HG03103 (cell line): ENCODE results near the gene HEPN1.

Experiments used
- ATAC-seq: cut with Tn5 transposase; IDR thresholded peaks from one replicate; pipeline ENCODE4 v1.9.1; 2021; ENCODE audit warnings: low read depth; ENCODE audit not compliant: unreplicated experiment

HEPN1 gene

DNA sequence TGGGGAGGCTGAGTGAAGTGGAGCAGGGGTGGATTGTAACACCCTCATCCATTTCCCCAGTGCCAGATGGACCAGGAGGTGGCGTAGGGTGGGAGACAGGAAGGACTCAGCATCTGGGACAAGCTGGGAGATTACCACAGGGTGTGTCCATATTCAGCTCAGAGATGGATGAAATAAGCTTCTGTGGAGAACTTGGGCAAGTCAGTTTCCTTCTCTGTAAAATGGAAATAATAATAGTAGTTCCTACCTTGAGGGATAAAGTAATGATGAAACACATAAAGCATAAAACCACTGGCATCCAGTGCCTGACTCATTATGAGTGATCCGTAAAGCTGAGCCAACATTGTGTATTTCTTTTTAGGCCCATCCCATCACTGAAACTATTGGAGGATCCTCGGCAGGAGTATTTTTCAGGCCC, 20.8 kb upstream of the HEPN1 start:
- no peak for ATAC-seq

GRCh38 chr11:124898711-124899110, 20.3 kb upstream of the HEPN1 start:
- ATAC-seq, result no peak

- no peak for ATAC-seq
Observed at GRCh38 chr11:124899383-124900145, 19.5 kb upstream of the HEPN1 start.

DNA sequence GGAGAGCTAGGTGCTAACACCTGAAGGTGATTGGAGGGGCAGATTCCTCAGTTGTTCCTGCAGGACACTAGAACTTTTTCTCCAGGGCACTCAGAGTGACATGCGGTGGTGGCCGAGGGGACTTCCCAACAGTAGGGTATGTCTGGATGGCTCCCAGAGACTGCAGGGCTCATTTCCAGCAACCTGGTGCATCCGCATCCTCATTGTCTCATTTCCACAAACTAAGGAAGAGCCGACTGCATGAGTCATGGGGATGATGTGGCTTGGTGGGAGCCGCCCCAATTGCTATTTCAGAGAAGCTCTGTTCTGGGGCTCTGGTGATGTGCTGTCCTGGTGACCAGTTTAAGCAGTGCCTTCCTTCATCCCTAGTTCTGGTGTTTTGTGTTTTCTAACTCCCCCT, 18.6 kb upstream of the HEPN1 start:
- no peak for ATAC-seq

DNA sequence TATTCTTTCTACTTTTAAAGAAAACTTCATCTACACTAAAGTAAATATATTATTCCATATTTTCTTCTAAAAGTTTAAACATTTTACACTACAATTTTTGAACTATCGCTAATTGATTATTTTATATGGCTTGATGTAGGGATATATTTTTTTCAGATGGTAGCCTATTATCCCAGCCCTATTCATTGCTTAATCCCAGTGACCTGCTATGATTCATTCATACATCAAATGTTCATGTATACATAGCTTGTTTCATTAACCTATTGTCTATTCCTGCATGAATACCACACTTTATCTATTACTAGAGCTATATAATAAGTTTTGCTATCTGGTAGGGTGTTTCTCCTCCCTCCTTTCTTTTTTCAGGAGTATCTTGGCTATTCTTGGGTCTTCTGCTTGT, 16.4 kb upstream of the HEPN1 start:
- ATAC-seq, result no peak

DNA sequence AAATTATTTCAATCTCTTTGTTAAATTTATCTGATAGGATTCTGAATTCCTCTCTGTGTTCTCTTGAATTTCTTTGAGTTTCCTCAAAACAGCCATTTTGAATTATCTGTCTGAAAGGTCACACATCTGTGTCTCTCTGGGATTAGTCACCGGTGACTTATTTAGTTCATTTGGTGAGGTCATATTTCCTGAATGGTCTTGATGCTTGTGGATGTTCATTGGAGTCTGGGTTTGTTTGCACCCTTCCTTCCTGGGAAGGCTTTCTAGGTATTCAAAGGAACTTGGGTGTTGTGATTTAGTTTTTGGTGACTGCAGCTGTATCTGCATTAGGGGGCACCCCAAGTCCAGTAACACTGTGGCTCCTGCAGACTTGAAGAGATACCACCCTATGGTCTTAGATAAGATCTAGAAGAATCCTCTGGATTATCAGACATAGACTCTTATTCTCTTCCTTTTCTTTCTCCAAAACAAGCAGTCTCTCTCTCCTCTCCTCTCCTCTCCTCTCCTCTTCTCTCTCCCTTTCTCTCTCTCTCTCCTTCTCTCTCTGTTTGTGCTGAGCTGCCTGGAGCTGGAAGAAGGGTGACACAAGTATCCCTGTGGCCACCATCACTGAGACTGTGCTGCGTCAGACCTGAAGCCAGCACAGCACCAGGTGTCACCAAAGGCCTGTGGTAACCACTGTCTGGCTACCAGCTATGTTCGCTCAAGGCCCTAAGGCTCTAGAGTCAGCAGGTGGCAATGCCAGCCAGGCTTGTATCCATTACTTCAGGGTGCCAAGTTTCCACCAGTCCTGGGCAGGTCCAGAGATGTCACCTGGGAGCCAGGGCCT, 3.3 kb upstream of the HEPN1 start:
- no peak for ATAC-seq

GRCh38 chr11:124916370-124916710, 2.7 kb upstream of the HEPN1 start:
- ATAC-seq, result no peak

DNA sequence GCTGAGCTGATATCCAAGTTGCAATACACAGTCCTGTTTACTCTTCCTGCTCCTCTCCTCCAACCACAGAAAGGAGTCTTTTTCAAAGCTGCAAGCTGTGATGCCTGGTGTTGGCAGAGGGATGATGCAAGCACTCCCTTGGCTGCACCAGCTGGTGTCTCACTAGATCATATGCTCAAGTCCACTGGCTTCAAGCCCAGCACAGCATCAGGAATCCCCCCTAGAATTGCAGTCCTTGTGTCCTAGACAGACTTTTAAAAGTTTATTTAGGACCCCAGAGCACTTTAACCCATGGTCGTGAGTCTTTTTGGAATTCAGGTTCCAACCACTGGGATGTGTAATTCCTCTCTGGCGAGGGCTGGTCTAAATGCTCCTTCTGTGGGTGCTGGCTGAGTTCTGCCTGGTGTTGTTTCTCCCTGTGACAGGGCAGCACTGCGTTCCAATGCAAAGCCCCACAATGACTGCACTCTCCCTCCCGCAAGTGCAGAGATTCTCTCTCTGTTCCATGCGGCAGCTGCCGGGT, 1.9 kb upstream of the HEPN1 start:
- ATAC-seq, result no peak

DNA sequence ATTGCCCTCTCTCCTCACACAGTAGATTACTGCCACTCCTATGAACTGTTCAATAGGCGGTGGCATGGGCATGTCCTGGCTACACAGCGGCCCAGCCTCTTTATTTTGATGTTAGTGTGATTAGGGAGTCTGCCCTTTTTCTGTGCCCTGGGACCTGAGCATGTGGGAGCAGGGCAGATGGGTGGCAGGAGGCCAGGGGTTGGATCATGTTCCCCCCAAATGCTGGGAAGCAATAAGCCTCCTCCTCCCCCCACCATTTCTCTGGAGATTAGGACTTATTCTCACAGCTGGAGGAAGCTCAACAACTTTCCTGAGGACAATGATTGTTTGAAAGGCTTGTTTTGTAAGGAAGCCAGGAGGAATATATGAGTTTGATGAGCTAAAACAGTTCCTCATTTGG, 848 bp downstream of the HEPN1 start:
- ATAC-seq, result no peak

GRCh38 chr11:124920356-124920755, 1.3 kb downstream of the HEPN1 start:
- ATAC-seq, result no peak

DNA sequence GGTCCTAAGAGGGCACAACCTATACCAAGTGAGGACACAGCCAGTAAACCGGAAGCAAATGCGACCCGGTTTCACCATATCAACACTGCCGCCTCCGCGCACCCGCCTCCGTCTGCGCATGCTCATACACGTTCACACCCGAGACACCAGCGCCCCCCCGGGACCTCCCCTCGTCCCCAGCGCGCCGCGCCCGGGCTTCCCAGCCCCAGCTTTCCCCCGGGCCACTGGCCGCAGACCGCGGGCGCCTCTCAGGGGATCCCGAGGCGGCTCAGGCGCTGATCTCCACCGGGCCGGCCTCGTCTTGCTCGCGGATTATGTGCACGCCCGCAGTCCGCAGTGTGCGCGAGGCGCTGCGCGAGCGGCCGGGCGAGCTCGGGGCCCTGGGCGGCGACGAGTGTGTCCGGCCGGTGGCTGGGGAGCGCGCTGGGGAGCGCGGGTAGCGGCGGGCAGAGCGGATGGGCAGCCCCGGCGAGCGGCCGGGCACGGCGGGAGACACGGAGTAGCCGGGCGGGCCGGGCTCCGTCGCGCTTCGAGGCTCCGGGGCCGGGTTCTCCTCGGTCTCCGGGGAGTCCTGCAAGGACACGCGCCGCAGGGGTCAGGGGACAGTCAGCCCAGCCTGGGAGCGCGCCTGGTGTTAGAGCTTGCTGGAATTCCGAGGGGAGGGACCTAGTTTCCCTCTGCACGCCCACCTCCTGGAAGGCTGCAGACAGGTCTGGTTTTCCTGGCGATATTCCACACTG, 2.0 kb downstream of the HEPN1 start:
- no peak for ATAC-seq

GRCh38 chr11:124922831-124923230, 3.8 kb downstream of the HEPN1 start:
- no peak for ATAC-seq

DNA sequence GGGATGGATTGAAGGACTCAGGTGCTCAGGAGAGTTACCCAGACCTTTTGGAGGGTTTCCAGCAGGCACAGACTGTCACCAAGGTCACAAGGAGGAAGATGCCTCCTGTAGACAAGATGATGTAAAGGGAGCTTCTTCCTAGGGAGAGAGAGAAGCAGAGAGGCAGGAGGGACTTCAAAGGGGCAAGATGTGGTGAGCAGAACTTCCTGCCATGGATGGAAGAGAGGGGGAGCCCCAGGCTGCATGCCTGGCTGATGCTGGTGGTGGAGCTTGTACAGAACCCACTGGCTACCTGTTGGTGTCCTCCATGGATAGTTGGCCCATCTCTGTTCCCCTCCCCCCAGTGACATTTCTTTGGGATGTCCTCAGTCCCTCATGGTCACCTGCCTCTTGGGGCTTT, 4.2 kb downstream of the HEPN1 start:
- ATAC-seq, result no peak

DNA sequence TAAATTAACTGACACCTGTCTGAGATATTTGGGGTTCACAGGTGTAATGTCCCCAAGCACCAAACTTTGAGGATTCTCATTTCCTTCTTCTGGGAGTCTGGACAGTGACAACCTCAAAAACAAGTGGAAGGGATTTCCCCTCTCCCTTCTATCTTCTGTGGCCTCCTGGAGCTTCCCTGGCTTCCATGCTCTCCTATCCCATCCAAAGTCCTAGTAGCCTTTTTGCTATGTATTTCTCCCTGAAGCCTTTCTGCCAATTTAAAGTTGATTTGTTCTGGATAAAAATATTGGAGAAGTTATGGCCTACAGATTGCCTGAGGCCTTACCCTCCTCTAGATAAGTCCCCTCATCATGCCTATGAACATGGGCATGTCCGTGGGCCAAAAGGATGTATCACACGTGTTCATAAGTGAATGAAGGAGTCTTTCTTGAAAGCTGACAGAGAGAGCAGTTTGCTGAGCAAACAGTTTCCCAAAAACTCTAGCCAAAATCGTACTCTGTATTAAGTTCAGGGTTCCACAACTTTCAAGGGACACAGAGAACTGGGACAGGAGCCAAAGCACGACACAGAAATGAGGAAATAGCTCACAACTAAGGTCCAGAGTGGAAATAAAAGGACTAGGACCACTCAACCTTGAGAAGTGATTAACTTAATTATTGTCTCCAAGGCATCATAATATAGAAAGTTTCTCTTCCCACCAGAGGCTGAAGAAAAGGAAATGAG, 10.1 kb downstream of the HEPN1 start:
- ATAC-seq, result no peak

- ATAC-seq, result peak; percentile 82
Observed at GRCh38 chr11:124930799-124931198, 11.7 kb downstream of the HEPN1 start.

DNA sequence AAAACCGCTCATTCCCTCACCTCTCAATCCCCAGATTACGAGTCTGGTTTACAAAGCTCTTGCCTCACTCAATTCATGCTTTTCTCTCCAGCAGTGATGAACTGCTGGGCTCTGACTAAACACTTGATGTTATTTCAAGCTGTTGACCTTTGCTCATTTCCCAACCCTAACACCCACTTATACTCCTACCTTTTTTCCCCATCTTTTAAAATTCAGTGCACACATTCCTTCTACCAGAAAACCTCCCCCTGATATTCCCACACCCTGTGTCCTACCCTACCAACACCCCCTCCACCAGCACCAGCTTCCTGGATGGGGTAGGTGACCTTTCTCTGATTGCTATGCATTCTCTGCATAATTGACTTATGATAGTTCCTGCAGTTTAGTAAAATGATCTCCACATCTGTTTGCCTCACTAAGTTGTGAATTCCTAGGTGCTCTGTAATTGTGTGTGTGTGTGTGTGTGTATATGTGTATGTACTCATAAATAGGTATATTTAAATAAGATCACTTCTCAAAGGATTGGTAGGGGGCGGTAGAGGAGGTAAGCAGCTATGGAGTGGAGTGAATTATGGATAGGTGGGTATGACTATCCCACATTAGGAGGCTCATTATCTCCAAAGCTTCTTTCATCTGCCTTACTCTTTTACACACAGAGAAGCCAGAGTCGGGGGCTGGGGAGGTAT, 16.0 kb downstream of the HEPN1 start:
- ATAC-seq, result no peak

DNA sequence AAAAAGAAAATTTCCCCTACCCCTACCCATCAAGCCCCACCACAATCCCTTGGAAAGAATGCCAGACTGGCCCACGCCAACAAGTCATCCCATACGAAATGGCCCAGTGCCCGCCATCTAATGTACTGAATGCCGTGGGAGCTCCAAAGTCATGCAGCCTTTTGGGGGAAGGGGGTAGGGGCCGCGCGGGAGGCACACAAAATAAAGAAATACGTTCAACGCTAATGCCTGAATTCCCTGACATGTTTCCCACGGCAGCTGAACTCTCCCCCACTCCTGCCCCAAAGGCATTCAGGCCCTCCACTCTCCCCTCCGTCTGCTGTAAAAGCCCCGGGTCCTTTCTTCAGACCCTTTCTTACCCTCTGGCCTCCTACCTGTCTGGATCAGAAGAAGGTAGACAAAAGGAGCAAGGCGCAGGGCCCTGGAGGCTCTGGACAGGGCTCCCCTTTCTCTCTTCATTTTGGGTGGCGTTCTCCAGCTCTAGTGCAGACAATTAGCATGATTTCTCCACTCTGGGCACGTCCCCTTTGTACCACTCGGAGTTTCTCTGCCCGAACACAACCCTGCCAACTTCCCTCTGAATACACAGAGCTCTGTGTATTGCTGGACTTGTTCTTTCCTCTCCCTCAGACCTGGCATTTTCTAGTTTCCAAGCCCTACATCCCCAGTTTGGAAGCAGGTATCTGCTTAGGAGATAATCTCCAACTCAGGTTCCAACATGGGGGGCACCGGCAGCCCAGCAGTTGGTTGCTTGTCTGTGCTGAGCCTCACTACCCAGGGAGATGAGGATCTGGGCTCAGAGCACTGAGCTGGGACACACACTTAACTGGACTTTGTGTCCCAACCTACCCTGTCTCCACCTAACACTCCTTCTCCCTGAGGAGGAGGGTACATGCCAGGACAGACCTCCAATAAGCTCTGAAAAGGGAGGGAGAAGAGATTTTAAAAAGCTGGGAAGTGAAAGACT, 16.8 kb downstream of the HEPN1 start, which contains the start of gene HEPACAM:
Gene HEPACAM, minus strand, starts transcription at position 500 of the 967 bp plus-strand sequence. Its CDS starts 41 bp downstream, at position 459.
- ATAC-seq, result no peak

DNA sequence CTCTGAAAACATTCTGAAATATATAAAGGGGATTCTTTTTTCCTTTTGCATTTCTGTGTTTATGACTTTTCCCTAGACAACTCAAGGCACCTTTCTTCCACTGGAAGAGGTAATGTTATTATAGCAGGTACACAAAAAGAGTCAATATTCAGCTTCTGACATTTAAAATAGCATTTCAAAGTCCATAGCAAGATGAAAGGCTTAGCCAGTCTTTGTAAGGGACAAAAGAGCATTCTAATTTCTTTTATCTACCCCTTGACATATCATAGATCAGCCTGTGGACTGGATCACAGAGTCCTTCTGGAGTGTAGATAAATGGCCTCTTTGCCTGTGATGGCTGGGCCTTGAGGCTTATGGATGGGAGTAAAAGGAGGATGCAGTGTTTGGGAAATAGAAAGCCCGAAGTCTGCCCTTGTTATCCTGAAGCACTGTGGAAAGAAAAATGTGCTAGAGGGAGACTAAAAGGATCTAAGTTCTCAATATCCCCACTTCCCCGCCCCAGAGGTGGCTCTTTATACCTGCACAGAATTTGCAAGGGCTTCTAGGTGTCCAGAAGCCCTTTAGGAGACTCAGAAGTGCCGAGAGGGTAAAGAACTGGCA, 18.4 kb downstream of the HEPN1 start:
- no peak for ATAC-seq
